ENCODE measurements around the gene RAI1. TPM values are rescaled to one million over a fixed set of nuclear protein-coding genes. Genes with fewer than 3 reads are reported as not detected.

The RAI1 gene
- total and polyA plus RNA-seq, 2 of the 13 experiments (the other 11 are each of a cell fraction or from before 2014, with no cell fraction given): 3.4 to 5.2 TPM

DNA sequence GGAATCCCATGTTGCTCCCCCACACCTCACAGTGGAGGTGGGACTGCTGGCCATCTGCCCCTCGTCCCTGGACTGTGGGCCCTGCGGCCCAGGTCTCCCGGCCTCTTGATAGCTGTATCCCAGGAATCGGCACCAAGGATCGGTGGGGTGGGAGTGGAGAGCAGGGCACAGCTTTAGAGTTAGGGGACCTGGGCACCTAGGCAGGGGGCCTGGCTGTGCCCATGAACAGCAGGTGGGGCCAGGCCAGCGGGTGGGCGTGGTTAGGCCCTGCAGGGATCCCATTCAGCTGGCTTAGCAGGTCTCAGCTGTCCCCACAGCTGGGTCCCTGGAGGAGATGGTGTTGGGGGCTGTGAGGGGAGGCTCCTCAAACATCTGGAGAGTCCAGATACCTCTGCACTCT is 106.3 kb downstream of the RAI1 start:
- intact Hi-C loops (cut with micrococcal nuclease; ENCODE audit: unreplicated experiment): no loop called here
- H3K27me3 ChIP-seq (ENCODE audit: control insufficient read depth in 1 of 2, insufficient read depth in 2 of 2, low read length in 2 of 2): no peaks in the 10 kb centered on the region
- peaks cover 43% of the 10 kb centered on the region; the same call in 1 of the 2 replicates for H4K20me1 ChIP-seq (ENCODE audit: insufficient read depth, low read length)
- H3K9me3 ChIP-seq (ENCODE audit: low read length): no peaks in the 10 kb centered on the region
- H3K4me1 ChIP-seq (ENCODE audit: insufficient read depth, low read length): peaks cover 54% of the 10 kb centered on the region
- ChIA-PET POLR2A (no interaction called here), CTCF (ENCODE audit: low intra/inter-chr PET ratio, low total read pairs) (no interaction called here)
- H3K36me3 ChIP-seq (replicated peaks in 1 of 2; ENCODE audit: control insufficient read depth in 1 of 2, insufficient read depth in 2 of 2, low read length in 2 of 2): peaks cover 0 to 2% of the 10 kb centered on the region in 2 experiments; a peak in 1 of 5 replicates
- no peak overlapping the region for H2AFZ ChIP-seq (ENCODE audit: low read length)
- no TSS peak for BruUV-seq (replicated peaks)
- WGBS (ENCODE audit: low lambda C conversion rate): 93% methylated on average over 3 of the region's 7 CpGs
- no peak overlapping the region for H3K27ac ChIP-seq (ENCODE audit: extremely low read length, insufficient read depth, low read length)
- H3K4me2 ChIP-seq (ENCODE audit: low read depth, low read length): no peak overlapping the region
- DNase-seq (ENCODE audit: low spot score) (no peak), FAIRE-seq (no peak), ATAC-seq (no peak)
- in situ Hi-C loops (cut with HindIII; ENCODE audit: extremely low pct_ligation_motif_present, low pct_unique_long_range_greater_than_20kb): no loop called here
- H3K9ac ChIP-seq (ENCODE audit: insufficient read depth, low read depth, low read length): no peak overlapping the region
- H3K4me3 ChIP-seq (replicated peaks in 1 of 3; ENCODE audit: insufficient read depth in 1 of 3, low read depth in 2 of 3, low read length in 3 of 3): no peak overlapping the region
- H3K79me2 ChIP-seq (ENCODE audit: insufficient read depth, low read length): peaks cover 3% of the 10 kb centered on the region
- TF ChIP-seq ZNF672 (CRISPR knock-in tag; IDR thresholded peaks at IDR 0.05) (no peak), ARID2 (CRISPR knock-in tag; IDR thresholded peaks at IDR 0.05; ENCODE audit: borderline replicate concordance) (no peak), ZNF83 (CRISPR knock-in tag; IDR thresholded peaks at IDR 0.05; ENCODE audit: borderline replicate concordance) (no peak), KLF12 (CRISPR knock-in tag; IDR thresholded peaks at IDR 0.05; ENCODE audit: borderline replicate concordance) (no peak), RBAK (CRISPR knock-in tag; IDR thresholded peaks at IDR 0.05) (no peak), RXRA (CRISPR knock-in tag; IDR thresholded peaks at IDR 0.05) (no peak), ATM (IDR thresholded peaks at IDR 0.05; ENCODE audit: borderline replicate concordance) (no peak), ZSCAN12 (CRISPR knock-in tag; IDR thresholded peaks at IDR 0.05) (no peak), MTF1 (CRISPR knock-in tag; IDR thresholded peaks at IDR 0.05) (no peak), ZNF547 (CRISPR knock-in tag; IDR thresholded peaks at IDR 0.05) (no peak), ZNF720 (CRISPR knock-in tag; IDR thresholded peaks at IDR 0.05) (no peak)
- TF ChIP-seq, protein P1, sequence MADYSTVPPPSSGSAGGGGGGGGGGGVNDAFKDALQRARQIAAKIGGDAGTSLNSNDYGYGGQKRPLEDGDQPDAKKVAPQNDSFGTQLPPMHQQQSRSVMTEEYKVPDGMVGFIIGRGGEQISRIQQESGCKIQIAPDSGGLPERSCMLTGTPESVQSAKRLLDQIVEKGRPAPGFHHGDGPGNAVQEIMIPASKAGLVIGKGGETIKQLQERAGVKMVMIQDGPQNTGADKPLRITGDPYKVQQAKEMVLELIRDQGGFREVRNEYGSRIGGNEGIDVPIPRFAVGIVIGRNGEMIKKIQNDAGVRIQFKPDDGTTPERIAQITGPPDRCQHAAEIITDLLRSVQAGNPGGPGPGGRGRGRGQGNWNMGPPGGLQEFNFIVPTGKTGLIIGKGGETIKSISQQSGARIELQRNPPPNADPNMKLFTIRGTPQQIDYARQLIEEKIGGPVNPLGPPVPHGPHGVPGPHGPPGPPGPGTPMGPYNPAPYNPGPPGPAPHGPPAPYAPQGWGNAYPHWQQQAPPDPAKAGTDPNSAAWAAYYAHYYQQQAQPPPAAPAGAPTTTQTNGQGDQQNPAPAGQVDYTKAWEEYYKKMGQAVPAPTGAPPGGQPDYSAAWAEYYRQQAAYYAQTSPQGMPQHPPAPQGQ (CRISPR knock-in tag; IDR thresholded peaks at IDR 0.05; ENCODE audit: borderline replicate concordance): no peak
- TF ChIP-seq, protein P2, sequence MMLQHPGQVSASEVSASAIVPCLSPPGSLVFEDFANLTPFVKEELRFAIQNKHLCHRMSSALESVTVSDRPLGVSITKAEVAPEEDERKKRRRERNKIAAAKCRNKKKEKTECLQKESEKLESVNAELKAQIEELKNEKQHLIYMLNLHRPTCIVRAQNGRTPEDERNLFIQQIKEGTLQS (CRISPR knock-in tag; IDR thresholded peaks at IDR 0.05): no peak
- TF ChIP-seq, protein P3, sequence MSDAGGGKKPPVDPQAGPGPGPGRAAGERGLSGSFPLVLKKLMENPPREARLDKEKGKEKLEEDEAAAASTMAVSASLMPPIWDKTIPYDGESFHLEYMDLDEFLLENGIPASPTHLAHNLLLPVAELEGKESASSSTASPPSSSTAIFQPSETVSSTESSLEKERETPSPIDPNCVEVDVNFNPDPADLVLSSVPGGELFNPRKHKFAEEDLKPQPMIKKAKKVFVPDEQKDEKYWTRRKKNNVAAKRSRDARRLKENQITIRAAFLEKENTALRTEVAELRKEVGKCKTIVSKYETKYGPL (CRISPR knock-in tag; IDR thresholded peaks at IDR 0.05): no peak
- TF ChIP-seq, protein P4, sequence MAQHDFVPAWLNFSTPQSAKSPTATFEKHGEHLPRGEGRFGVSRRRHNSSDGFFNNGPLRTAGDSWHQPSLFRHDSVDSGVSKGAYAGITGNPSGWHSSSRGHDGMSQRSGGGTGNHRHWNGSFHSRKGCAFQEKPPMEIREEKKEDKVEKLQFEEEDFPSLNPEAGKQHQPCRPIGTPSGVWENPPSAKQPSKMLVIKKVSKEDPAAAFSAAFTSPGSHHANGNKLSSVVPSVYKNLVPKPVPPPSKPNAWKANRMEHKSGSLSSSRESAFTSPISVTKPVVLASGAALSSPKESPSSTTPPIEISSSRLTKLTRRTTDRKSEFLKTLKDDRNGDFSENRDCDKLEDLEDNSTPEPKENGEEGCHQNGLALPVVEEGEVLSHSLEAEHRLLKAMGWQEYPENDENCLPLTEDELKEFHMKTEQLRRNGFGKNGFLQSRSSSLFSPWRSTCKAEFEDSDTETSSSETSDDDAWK (CRISPR knock-in tag; IDR thresholded peaks at IDR 0.05): no peak

All from HepG2 (cell line).